Muscle of leg (tissue), 16 donors: ENCODE measurements around the gene FICD. TPM values are rescaled to one million over a fixed set of nuclear protein-coding genes. Genes with fewer than 3 reads are reported as not detected.
A peak's percentile ranks its signal among the peaks of the same experiment; 100 is the strongest.

Source experiments
- DNase-seq: peaks from one replicate; pipeline ENCODE4 v3.0.0; 2013
- H3K27ac ChIP-seq: one replicate; pipeline ENCODE4 v1.5.1; 2013; ENCODE audit warnings: mild to moderate bottlenecking, low read length, control low read depth
- H3K27me3 ChIP-seq: one replicate; pipeline ENCODE4 v1.6.1; 2013; ENCODE audit warnings: low read length; ENCODE audit not compliant: control insufficient read depth, insufficient read depth
- H3K36me3 ChIP-seq: one replicate; pipeline ENCODE4 v1.6.1; 2013; ENCODE audit warnings: low read length; ENCODE audit not compliant: control insufficient read depth, insufficient read depth
- H3K4me1 ChIP-seq: one replicate; pipeline ENCODE4 v1.6.1; 2013; ENCODE audit warnings: low read length; ENCODE audit not compliant: control insufficient read depth, insufficient read depth
- H3K4me3 ChIP-seq: one replicate; pipeline ENCODE4 v1.5.1; 2013; ENCODE audit warnings: low read length, control low read depth
- H3K9me3 ChIP-seq: replicated peaks from 2 replicates; pipeline ENCODE4 v1.6.1; 2013; ENCODE audit warnings: low read depth, low read length; ENCODE audit not compliant: control insufficient read depth
- WGBS: methylation state at CpG from one replicate; pipeline ENCODE4 v1.1.5; 2013; ENCODE audit warnings: missing lambda C conversion rate; ENCODE audit not compliant: insufficient coverage; 5-methylcytosine and 5-hydroxymethylcytosine counted together
- long read RNA-seq, 11 donors: transcript quantifications; one replicate each; lab custom pipeline, GENCODE V29; 2026
- polyA plus RNA-seq, 8 donors: library from polyadenylated mRNA; unstranded; fragments of 120-200 nt; gene quantifications; one replicate each; pipeline versions ENCODE4 v1.2.1 to v1.2.3, GENCODE V29; 2013; ENCODE audit warnings: inconsistent platforms in 1 of 8, low replicate concordance in 1 of 8; ENCODE audit not compliant: insufficient read length in 8 of 8, insufficient read depth in 1 of 8
- total RNA-seq: library from RNA; stranded (reverse); fragments of 120-200 nt; gene quantifications from one replicate; pipeline ENCODE4 v1.2.4, GENCODE V29; 2013

Gene FICD
- total RNA-seq (2.5 TPM), polyA plus RNA-seq (1 to 10 TPM; 1.8 to 3.3 (median 2.5) TPM)
- long read RNA-seq, donor 1, partial matches to known transcripts: 0 of 2 reads
- long read RNA-seq, donor 1, other reads (novel, unspliced or antisense): 0 of 2 reads
- long read RNA-seq, donor 2: 0 reads
- long read RNA-seq, donor 3: 0 reads
- long read RNA-seq, donor 4, partial matches to known transcripts: 0 of 1 reads
- long read RNA-seq, donor 4, other reads (novel, unspliced or antisense): 0 of 1 reads
- long read RNA-seq, donor 5, partial matches to known transcripts: 0 of 2 reads
- long read RNA-seq, donor 5, other reads (novel, unspliced or antisense): 0 of 2 reads
- long read RNA-seq, donor 6: 0 reads
- long read RNA-seq, donor 7: 0 reads
- long read RNA-seq, donor 8: 0 reads
- long read RNA-seq, donor 9: 0 reads
- long read RNA-seq, donor 10, partial matches to known transcripts: 0 of 1 reads
- long read RNA-seq, donor 10, other reads (novel, unspliced or antisense): 0 of 1 reads
- long read RNA-seq, donor 11, partial matches to known transcripts: 5 of 5 reads
- long read RNA-seq, donor 11, other reads (novel, unspliced or antisense): 0 of 5 reads

DNA sequence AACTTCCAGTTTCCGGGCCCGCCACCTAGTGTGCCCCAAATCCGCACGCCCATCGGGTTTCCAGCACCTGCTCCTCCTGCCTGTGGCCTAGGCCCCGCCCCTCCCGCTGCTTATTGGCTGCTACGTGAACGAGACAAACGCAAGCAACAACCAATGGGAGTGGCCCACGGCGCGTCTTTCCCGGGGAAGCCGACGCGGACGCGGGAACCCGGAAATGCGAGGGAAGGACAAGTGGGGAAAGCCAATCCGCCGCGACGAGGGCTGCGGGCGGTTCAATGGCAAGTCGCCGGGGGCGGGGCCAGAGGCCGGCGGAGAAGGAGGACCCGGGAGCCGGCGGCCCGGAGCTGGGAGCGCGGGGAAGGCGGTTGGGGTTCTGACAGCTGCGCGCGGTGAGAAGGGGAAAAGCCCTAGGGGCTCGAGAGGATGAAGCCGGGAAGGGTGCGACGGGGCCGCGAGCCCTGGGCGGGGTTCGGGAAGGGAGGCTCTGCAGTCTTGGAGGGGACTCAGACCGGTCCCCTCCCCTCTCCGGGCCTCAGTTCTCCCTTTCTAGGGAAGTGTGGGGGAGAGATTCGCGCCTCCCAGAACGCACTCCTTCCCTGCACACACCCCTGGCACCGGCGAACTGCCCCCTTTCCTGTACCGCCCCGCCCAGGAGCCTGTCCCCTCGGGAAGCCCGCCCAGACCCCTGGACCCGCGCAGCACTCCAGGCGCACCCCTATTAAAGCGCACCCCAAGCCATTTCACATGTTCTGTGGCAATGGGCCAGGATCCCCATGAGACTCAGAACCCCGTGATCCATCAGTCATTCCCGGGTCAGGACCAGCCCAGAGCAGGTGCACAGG, at the start of gene FICD:
Gene FICD (plus strand): TSS at position 305 of the 842 bp plus-strand sequence. CDS start 1,696 bp downstream, outside the sequence.
- H3K27ac ChIP-seq: peak within 1 kb of the TSS; percentile 74
- under 1% methylated on average over 50 of the region's 67 CpGs for WGBS
- peaks cover 28% of the 10 kb centered on the region for H3K36me3 ChIP-seq
- DNase-seq: peak; percentile 100
- peak within 1 kb of the TSS; percentile 91 for H3K4me3 ChIP-seq
- peaks cover 15% of the 10 kb centered on the region for H3K4me1 ChIP-seq
- H3K9me3 ChIP-seq: no peaks in the 10 kb centered on the region
- no peaks in the 10 kb centered on the region for H3K27me3 ChIP-seq

DNA sequence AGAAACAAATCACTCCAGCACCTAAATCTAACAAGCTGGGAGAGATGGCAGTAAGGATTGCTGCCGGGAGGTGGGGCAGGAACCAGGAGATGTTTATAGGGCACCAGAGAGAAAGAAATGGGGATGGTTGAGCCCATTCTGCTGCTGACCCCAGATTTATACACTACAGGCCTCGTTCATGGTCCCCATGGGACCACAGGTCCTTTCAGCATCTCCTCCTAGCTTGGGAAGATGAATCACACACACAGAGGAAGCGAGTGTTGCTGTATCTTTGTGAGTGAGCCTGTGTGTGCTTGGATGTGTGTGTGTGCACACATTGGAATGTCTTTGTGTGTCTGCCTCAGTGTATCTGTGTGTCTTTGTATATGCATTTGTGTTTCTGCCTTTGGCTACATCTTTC, 49.7 kb upstream of the FICD start:
- H3K27me3 ChIP-seq: no peaks in the 10 kb centered on the region

DNA sequence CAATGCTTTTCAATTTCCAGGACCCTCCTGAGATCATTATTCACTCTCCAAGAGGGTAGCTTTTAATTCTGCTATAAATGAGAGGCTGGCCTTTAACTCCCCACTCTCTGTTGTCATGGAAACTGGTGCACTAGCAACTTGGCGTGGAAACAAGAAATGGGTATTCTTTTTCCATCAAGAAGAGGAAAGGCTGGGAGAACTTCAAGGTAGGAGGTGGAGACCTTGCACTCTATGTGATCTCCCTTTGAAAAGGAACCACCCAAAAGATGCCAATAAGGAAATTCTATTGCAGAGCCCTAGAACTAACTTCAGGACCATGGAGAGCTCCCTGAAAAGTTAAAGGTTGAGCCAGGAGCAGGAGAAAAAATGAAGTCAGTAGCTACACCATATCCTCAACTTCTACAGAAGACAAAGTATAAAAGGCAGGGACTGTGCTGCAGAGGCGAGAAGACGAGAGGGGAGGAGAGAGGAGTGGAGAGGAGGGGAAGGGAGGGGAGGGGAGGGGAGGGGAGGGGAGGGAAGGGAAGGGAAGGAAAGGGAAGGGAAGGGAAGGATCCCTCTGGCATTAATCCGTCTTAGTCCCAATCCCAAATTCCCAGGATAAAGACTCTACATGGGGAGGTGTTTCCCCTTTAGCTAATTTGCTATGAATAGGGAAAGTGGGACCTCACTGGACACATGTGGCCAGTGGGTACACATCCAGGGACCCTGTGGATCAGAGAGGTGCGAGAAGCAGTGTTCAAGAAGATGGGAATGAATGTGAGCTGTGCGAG, 46.7 kb upstream of the FICD start:
- Histone ChIP-seq H3K27ac (no peak overlapping the region), H3K9me3 (no peaks in the 10 kb centered on the region), H3K27me3 (no peaks in the 10 kb centered on the region), H3K36me3 (no peaks in the 10 kb centered on the region), H3K4me3 (no peak overlapping the region), H3K4me1 (no peaks in the 10 kb centered on the region)
- 60% methylated on average over 1 of the region's 6 CpGs for WGBS
- peak; percentile 67 for DNase-seq

More for the DNA sequence above, 49.7 kb upstream of the FICD start:
- no peak for DNase-seq
- Histone ChIP-seq H3K4me3 (no peak overlapping the region), H3K9me3 (no peaks in the 10 kb centered on the region), H3K4me1 (no peaks in the 10 kb centered on the region), H3K27ac (no peak overlapping the region), H3K36me3 (no peaks in the 10 kb centered on the region)
- WGBS: no CpG with 5 or more reads among the region's 3 CpGs

DNA sequence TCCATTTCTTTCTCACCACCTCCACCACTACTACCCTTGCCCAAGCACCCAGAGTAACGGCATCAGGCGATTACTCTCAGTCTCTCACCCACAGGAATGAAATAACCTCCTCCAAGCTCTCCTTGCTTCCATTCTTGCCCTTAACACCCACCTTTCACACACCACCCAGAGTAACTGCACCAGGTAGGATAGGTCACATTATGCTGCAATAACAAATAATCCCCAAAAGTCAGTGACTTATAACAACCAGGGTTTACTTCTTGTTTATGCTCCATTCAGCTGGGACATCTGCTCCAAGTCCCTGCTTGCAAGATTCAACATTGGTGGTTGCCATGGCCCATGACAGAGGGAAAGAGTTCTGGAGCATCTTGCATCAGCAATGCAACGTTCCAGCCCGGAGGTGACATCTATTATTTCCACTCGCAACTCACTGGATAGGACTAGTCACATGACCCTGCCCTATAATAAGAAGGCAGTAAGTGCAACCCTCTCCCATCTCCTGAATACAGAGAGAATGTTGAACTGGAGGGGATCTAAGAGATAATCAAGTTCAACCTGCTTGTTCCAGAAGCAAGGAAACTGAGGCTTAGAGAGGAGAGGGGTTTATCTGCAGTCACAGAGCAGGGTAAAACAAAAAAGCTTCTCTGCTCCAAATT, 41.5 kb upstream of the FICD start:
- no peak for DNase-seq
- H3K27me3 ChIP-seq: no peaks in the 10 kb centered on the region
- no peaks in the 10 kb centered on the region for H3K4me1 ChIP-seq
- WGBS: 83% methylated on average over 2 of the region's 5 CpGs
- no peak overlapping the region for H3K27ac ChIP-seq
- no peaks in the 10 kb centered on the region for H3K36me3 ChIP-seq
- H3K4me3 ChIP-seq: no peak overlapping the region
- no peaks in the 10 kb centered on the region for H3K9me3 ChIP-seq

DNA sequence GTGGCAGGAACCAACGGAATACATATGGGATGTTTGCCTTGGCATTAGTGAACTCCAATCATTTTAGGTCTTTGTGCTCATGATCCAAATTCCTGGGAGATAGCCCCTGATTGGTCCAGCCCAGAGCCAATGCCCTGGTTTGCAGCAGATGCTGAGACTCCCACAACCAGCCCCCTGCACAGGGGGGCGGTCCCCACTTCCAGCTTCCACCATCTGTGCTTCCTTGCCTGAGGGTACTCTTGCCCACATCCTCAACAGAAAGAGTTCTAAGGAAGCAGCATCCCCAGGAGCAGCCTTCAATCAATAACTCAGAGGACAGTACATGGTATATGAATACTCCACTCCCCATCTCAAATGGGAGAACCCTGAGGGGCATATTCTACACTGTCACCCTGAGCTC, 39.7 kb upstream of the FICD start:
- 50% methylated on average over 1 of the region's 2 CpGs for WGBS
- Histone ChIP-seq H3K36me3 (no peaks in the 10 kb centered on the region), H3K9me3 (no peaks in the 10 kb centered on the region), H3K27ac (no peak overlapping the region), H3K4me3 (no peak overlapping the region), H3K4me1 (no peaks in the 10 kb centered on the region), H3K27me3 (no peaks in the 10 kb centered on the region)
- DNase-seq: no peak

DNA sequence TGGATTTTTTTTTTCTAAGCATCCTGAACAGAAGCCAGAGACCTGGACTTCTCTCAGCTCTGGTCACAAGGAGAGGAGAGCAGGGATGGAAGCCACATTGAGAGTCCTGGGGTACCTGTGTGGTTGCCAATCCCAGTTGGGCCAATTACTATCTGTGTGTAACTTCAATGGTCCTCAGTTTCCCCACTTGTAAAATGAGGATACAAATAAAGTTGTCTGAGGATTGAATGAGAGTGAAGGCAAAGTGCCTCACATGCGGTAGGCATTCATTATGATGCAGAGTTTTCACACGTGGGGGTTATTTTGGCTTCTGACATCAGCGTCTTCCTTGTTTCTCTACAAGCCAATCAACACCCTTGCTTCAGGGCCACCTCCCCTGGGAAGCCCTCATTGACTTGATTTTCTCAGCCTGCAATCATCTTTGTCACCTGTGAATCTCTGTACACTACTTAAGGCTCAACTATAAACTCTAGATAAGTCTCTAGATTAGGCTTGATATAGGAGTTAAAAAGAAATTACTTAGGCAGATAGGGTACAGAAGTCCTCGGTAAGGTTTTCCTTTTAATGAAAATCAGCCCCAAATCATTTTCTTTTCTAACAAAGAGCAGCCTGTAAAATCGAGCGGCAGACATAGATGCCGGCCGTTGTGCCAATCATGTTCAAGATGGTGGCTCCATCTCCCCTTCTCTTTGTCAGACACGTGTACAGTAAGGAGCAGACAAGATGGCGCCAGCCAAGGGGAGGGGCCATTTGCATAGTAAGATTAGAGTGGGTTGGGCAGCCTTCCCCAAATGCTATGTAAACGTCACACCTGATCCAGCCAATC, 37.8 kb upstream of the FICD start:
- H3K4me3 ChIP-seq: no peak overlapping the region
- H3K4me1 ChIP-seq: no peaks in the 10 kb centered on the region
- no peaks in the 10 kb centered on the region for H3K36me3 ChIP-seq
- no peak overlapping the region for H3K27ac ChIP-seq
- no peak for DNase-seq
- H3K9me3 ChIP-seq: no peaks in the 10 kb centered on the region
- 40% methylated on average over 2 of the region's 11 CpGs for WGBS
- no peaks in the 10 kb centered on the region for H3K27me3 ChIP-seq

DNA sequence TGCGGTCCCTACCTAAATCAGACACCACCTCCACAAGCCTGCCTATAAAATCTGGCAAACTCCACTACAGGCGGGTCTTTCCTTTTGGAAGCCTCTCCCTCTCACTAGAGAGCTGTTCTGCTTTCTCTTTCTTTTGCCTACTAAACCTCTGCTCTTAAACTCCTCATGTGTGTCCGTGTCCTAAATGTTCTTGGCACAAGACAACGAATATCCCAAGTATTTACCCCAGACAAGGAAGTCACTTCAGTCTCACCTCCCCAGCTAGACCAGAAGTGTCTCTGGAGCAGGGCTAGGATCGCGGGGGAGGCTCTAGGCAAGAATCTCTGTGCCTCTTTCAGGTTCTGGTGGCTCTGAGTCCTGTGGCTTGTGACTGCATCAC, 37.2 kb upstream of the FICD start:
- H3K36me3 ChIP-seq: no peaks in the 10 kb centered on the region
- H3K4me3 ChIP-seq: no peak overlapping the region
- no peaks in the 10 kb centered on the region for H3K4me1 ChIP-seq
- H3K9me3 ChIP-seq: no peaks in the 10 kb centered on the region
- H3K27me3 ChIP-seq: no peaks in the 10 kb centered on the region
- no peak overlapping the region for H3K27ac ChIP-seq
- DNase-seq: no peak
- WGBS: 65% methylated on average over 6 of the region's 6 CpGs

DNA sequence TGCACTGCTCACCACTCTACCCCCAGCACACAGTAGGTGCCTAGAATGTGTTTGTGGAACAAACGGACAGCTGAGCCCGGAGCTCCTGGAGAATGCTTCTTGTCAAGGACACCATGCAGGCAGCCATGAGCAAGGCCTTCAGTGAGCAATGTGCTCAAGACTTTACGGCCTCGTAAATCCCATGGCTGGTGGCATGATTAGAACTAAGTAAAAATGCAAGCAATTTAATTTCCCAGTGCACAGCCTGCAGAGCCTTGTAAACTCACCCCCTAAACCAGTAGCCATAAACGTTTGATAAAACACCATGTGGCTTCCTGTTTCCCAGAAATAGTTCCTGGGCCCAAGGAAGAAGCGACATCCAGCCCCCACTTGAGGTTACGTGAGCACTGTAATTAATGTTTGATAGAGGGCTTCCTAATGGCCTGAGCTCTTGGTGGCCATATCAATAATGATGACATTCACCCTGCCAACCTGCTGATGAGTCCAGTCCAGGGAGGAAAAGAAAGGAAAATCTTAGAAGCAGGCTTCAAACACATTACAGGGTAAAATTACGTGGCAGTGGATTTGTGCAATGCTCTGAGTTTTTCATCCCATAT, 36.4 kb upstream of the FICD start:
- Histone ChIP-seq H3K27me3 (no peaks in the 10 kb centered on the region), H3K27ac (no peak overlapping the region), H3K9me3 (no peaks in the 10 kb centered on the region), H3K36me3 (no peaks in the 10 kb centered on the region), H3K4me1 (no peaks in the 10 kb centered on the region), H3K4me3 (no peak overlapping the region)
- DNase-seq: no peak
- 27% methylated on average over 7 of the region's 8 CpGs for WGBS
